DOHH2 (cell line): ENCODE data around the gene MPPED1.

Source experiments
- H3F3A ChIP-seq: fragments of 200-600 bp; sonication (generic), shearing (Covaris generic); 2 replicates; pipeline ENCODE4 v1.6.0; 2016; ENCODE audit warnings: antibody characterized with exemption, mild to moderate bottlenecking; ENCODE audit not compliant: control insufficient read depth, insufficient read depth
- H3K27ac ChIP-seq: fragments of 200-600 bp; sonication (generic); 2 replicates; pipeline ENCODE4 v1.5.1; 2014; ENCODE audit warnings: low read depth, mild to moderate bottlenecking, low read length, moderate library complexity
- H3K27me3 ChIP-seq: fragments of 200-600 bp; sonication (generic); 2 replicates; pipeline ENCODE4 v1.6.1; 2014; ENCODE audit warnings: mild to moderate bottlenecking, low read length, mixed read lengths; ENCODE audit not compliant: control insufficient read depth
- H3K36me3 ChIP-seq: fragments of 200-600 bp; sonication (generic); 2 replicates; pipeline ENCODE4 v1.6.1; 2014; ENCODE audit warnings: mild to moderate bottlenecking, low read length, moderate library complexity, mixed read lengths; ENCODE audit not compliant: control insufficient read depth
- H3K4me1 ChIP-seq: fragments of 200-600 bp; sonication (generic); 2 replicates; pipeline ENCODE4 v1.6.1; 2014; ENCODE audit warnings: mild to moderate bottlenecking, low read length, mixed read lengths; ENCODE audit not compliant: control insufficient read depth
- H3K4me2 ChIP-seq: fragments of 200-600 bp; sonication (generic); 2 replicates; pipeline ENCODE4 v1.6.0; 2014; ENCODE audit warnings: mild to moderate bottlenecking, low read length, moderate library complexity
- H3K4me3 ChIP-seq: fragments of 200-600 bp; sonication (generic); 2 replicates; pipeline ENCODE4 v1.5.1; 2014; ENCODE audit warnings: mild to moderate bottlenecking, low read length, mixed read lengths
- H3K79me2 ChIP-seq: fragments of 200-600 bp; sonication (generic); 2 replicates; pipeline ENCODE4 v1.6.1; 2014; ENCODE audit warnings: mild to moderate bottlenecking, low read length, mixed read lengths; ENCODE audit not compliant: control insufficient read depth
- H3K9me2 ChIP-seq: fragments of 200-600 bp; sonication (generic); replicated peaks from 2 replicates; pipeline ENCODE4 v1.6.1; 2014; ENCODE audit warnings: mild to moderate bottlenecking, low read length, mixed read lengths; ENCODE audit not compliant: control insufficient read depth
- H3K9me3 ChIP-seq: fragments of 200-600 bp; sonication (generic); 2 replicates; pipeline ENCODE4 v1.6.1; 2014; ENCODE audit warnings: antibody characterized with exemption, low read length, mixed read lengths; ENCODE audit not compliant: control insufficient read depth, insufficient read depth
- H4K20me1 ChIP-seq: fragments of 200-600 bp; sonication (generic); 2 replicates; pipeline ENCODE4 v1.6.0; 2014; ENCODE audit warnings: low read depth, mild to moderate bottlenecking, antibody characterized with exemption, low read length, moderate library complexity; ENCODE audit not compliant: control insufficient read depth, insufficient read depth
- EZH2phosphoT487 ChIP-seq: fragments of 200-600 bp; sonication (generic); IDR thresholded peaks from 2 replicates; pipeline ENCODE4 v1.6.1; 2017; ENCODE audit warnings: borderline replicate concordance, mild to moderate bottlenecking, antibody characterized with exemption, low read length, moderate library complexity, mixed read lengths
- TF ChIP-seq, protein P1 (sequence below): fragments of 200-600 bp; sonication (generic); IDR thresholded peaks from one replicate; pipeline ENCODE4 v1.5.1; 2014; ENCODE audit warnings: antibody characterized with exemption, mild to moderate bottlenecking, low read depth, low read length; ENCODE audit not compliant: poor library complexity, severe bottlenecking

MPPED1 gene

DNA sequence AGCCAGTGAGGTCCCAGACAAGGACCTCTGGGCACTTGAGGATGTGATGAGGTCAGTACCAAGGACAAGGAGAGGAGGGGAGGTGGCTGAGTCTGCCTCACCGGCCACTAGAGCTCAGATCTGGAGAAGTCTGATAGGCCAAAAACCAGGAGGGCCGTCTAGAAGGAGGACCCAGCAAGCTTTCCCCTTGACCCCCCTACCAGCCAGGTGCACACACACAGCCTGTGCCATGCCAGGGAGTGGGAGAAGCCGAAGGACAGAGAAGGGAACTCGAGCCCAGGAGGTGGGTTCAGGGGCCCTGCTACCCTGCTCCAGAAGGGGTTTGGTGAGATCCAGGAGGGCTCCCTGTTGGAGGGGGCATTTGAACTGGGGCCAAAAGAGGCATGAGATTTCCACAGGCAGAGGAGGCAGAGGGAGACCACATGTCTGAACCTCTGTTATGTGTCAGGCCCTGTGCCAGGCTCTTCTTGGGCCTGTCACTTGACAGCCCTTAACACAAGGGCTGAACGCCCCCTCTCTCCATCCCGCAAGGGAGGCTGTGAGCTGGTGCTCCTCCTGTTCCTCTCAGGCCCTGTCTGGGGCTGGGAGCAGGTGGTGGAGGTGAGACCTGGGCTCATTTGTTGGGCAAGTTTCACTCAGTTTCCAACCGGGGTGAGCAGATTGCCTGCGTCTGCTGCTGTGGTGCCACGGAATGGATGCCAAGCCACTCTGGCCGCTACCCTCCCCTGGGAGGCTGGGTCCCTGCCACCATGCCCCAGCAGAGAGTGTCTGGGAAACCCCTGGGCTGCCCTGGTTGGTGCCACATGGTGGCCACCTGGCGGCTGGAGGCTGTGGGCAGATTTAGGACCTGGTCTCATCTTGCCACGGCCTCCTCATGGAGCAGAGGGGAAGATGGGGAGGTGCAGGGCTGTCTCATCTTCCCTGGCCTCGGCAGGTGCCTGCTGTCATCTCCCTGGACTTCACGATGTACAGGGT, 65.2 kb downstream of the MPPED1 start:
- no peaks in the 10 kb centered on the region for H3K9me3 ChIP-seq
- H3K27ac ChIP-seq: no peak overlapping the region
- no peaks in the 10 kb centered on the region for H3K36me3 ChIP-seq
- H3K79me2 ChIP-seq: no peaks in the 10 kb centered on the region
- H3K4me2 ChIP-seq: no peak overlapping the region
- H3K4me3 ChIP-seq: no peak overlapping the region
- no peaks in the 10 kb centered on the region for H4K20me1 ChIP-seq
- no peaks in the 10 kb centered on the region for H3K27me3 ChIP-seq
- TF ChIP-seq, protein P1, sequence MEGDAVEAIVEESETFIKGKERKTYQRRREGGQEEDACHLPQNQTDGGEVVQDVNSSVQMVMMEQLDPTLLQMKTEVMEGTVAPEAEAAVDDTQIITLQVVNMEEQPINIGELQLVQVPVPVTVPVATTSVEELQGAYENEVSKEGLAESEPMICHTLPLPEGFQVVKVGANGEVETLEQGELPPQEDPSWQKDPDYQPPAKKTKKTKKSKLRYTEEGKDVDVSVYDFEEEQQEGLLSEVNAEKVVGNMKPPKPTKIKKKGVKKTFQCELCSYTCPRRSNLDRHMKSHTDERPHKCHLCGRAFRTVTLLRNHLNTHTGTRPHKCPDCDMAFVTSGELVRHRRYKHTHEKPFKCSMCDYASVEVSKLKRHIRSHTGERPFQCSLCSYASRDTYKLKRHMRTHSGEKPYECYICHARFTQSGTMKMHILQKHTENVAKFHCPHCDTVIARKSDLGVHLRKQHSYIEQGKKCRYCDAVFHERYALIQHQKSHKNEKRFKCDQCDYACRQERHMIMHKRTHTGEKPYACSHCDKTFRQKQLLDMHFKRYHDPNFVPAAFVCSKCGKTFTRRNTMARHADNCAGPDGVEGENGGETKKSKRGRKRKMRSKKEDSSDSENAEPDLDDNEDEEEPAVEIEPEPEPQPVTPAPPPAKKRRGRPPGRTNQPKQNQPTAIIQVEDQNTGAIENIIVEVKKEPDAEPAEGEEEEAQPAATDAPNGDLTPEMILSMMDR: no peak
- no peak for TF ChIP-seq EZH2phosphoT487
- H3K9me2 ChIP-seq: no peaks in the 10 kb centered on the region
- H3K4me1 ChIP-seq: no peaks in the 10 kb centered on the region
- H3F3A ChIP-seq: no peaks in the 10 kb centered on the region

DNA sequence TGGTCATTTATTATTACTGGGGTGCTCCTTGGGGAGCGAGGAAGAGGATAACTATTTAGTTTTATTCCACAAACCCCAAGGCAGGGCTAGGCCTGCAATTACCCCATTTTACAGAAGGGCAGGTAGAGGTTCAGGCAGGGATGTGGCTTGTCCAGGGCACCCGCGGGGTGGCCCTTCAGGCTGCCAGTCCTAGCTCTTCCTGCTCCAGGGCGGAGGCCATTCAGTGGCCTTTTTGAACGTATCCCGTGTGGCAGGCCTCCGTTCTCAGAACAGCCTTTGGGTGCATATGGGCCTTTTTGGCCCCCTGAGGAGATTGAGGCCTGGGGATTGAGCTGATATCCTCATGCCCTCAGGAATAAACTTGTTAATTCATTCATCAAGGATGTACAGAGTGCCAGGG, 66.2 kb downstream of the MPPED1 start:
- no peak overlapping the region for H3K4me3 ChIP-seq
- no peaks in the 10 kb centered on the region for H3F3A ChIP-seq
- no peaks in the 10 kb centered on the region for H3K9me3 ChIP-seq
- TF ChIP-seq, protein P1: no peak
- no peak for TF ChIP-seq EZH2phosphoT487
- H3K79me2 ChIP-seq: no peaks in the 10 kb centered on the region
- no peaks in the 10 kb centered on the region for H3K36me3 ChIP-seq
- H3K27ac ChIP-seq: no peak overlapping the region
- H3K4me2 ChIP-seq: no peak overlapping the region
- no peaks in the 10 kb centered on the region for H3K9me2 ChIP-seq
- no peaks in the 10 kb centered on the region for H3K27me3 ChIP-seq
- H4K20me1 ChIP-seq: no peaks in the 10 kb centered on the region
- H3K4me1 ChIP-seq: no peaks in the 10 kb centered on the region

DNA sequence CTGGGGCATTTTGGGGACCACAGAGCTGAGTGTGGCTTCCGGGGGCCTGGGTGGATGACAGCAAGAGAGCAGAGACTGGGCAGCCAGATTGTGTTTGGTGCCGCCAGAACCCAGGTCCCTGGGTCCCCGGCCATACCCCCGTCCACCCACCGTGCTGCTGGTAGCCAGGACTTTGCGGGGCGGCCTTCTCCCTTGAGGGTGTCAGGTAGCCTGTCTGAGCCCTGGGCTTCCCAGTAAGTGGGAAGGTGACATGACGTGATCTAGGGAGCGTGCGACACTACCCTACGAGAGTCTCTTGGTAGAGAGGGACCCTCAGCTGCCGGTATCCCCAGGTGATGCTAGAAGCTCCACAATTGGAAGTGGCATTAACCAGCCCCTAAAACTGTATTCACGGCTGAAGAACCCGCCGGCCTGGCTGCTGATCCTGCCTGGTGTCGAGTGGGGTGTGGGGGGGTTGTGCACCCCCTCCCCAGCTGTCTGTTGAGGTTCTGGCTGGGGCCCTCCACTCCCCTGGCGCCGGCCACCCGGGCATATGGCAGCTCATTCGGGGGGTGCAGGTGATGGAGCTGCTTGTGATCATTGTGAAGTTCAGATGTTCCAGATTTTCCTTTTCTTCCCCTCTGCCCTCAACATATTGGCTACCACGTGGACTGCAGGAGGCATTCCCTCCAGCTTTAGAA, 66.9 kb downstream of the MPPED1 start:
- H3K79me2 ChIP-seq: no peaks in the 10 kb centered on the region
- H3K27ac ChIP-seq: no peak overlapping the region
- no peaks in the 10 kb centered on the region for H3K36me3 ChIP-seq
- no peaks in the 10 kb centered on the region for H3F3A ChIP-seq
- H3K27me3 ChIP-seq: no peaks in the 10 kb centered on the region
- no peak overlapping the region for H3K4me2 ChIP-seq
- no peaks in the 10 kb centered on the region for H3K4me1 ChIP-seq
- H3K9me3 ChIP-seq: no peaks in the 10 kb centered on the region
- H3K9me2 ChIP-seq: no peaks in the 10 kb centered on the region
- H3K4me3 ChIP-seq: no peak overlapping the region
- TF ChIP-seq, protein P1: no peak
- TF ChIP-seq EZH2phosphoT487: no peak
- H4K20me1 ChIP-seq: no peaks in the 10 kb centered on the region
